Ammon's horn (tissue), 1 donor: ENCODE data around the gene PPP1R13B.
A peak's percentile ranks its signal among the peaks of the same experiment; 100 is the strongest.
"Not testable (repeated sequence)": the region's sequence is repeated elsewhere in the genome, so short reads cannot be mapped to it uniquely, and the experiment has no call there.

Source experiments
- DNase-seq: peaks from one replicate; pipeline ENCODE4 v3.0.0-alpha.2; 2016; ENCODE audit warnings: low spot score

Gene PPP1R13B, protein sequence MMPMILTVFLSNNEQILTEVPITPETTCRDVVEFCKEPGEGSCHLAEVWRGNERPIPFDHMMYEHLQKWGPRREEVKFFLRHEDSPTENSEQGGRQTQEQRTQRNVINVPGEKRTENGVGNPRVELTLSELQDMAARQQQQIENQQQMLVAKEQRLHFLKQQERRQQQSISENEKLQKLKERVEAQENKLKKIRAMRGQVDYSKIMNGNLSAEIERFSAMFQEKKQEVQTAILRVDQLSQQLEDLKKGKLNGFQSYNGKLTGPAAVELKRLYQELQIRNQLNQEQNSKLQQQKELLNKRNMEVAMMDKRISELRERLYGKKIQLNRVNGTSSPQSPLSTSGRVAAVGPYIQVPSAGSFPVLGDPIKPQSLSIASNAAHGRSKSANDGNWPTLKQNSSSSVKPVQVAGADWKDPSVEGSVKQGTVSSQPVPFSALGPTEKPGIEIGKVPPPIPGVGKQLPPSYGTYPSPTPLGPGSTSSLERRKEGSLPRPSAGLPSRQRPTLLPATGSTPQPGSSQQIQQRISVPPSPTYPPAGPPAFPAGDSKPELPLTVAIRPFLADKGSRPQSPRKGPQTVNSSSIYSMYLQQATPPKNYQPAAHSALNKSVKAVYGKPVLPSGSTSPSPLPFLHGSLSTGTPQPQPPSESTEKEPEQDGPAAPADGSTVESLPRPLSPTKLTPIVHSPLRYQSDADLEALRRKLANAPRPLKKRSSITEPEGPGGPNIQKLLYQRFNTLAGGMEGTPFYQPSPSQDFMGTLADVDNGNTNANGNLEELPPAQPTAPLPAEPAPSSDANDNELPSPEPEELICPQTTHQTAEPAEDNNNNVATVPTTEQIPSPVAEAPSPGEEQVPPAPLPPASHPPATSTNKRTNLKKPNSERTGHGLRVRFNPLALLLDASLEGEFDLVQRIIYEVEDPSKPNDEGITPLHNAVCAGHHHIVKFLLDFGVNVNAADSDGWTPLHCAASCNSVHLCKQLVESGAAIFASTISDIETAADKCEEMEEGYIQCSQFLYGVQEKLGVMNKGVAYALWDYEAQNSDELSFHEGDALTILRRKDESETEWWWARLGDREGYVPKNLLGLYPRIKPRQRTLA

DNA sequence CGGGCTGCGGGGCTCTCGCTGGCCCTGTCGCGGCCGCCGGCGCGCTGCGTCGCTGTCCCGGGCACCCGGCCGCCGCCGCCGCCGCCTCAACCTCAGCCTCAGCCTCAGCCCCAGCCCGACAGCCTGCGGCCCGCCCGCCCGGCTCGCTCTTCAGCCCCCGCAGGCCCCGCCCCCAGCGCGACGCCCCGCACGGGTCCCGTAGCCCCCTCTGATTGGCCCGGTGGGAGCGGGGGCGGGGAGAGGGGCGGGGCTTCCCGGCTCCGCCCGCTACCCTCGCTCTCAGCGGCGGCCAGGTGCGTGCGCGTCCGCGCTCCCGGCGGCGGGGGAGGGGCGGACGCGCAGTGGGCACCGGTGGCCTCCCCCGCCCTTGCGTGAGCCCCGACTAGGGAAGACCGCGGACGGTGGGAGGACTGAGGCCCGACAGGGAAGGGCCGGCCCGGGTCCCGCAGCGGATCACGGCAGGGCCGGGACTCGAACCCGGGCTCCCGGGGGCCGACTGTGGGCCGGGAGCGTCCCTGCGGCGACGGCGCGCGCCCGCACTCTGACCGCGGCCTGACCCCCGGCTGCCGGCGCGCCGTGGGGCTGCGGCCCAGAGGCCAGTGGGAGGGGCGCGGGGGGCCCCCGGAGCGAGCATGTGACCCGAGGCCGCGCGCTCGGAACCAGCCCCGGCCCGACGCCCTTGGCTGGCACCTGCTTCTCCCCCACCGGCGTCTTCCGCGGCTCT is at the start of gene PPP1R13B:
Gene PPP1R13B (minus strand): TSS at position 125 of the 724 bp plus-strand sequence. CDS start 268 bp downstream, outside the sequence.
- peak; percentile 94 for DNase-seq

DNA sequence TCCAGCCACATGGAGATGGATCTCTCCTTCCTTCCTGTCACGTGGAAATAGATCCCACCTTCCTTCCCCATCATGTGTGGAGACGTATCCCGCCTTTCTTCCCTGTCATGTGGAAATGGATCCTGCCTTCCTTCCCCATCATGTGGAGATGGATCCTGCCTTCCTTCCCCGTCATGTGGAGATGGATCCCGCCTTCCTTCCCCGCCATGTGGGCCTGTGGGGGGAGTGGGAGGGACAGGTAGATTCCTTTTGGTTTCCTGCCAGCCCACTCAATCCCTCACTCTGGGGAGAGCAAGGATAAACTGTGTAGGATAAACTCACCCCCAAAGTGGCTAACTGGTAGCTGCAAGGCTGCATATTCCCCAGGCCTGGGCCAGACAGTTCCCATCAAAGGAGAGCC is 49.2 kb upstream of the PPP1R13B start:
- DNase-seq = no peak

DNA sequence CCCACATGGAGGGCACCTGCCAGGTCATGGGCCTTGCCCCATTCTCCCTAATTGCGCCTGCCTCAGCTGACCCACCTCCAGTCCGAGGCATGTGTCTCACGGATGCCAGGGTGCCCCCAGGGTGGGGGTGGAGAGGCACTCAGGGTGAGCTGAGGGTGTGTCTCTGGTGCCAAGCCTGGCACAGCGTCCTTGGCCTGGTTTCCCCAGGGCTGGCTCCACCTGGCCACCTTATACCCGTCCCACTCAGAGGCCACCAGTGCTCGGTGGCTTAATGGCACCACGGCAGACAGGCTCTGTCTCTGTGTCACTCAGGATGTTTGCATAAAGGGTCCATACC is 47.3 kb upstream of the PPP1R13B start:
- no peak for DNase-seq

DNA sequence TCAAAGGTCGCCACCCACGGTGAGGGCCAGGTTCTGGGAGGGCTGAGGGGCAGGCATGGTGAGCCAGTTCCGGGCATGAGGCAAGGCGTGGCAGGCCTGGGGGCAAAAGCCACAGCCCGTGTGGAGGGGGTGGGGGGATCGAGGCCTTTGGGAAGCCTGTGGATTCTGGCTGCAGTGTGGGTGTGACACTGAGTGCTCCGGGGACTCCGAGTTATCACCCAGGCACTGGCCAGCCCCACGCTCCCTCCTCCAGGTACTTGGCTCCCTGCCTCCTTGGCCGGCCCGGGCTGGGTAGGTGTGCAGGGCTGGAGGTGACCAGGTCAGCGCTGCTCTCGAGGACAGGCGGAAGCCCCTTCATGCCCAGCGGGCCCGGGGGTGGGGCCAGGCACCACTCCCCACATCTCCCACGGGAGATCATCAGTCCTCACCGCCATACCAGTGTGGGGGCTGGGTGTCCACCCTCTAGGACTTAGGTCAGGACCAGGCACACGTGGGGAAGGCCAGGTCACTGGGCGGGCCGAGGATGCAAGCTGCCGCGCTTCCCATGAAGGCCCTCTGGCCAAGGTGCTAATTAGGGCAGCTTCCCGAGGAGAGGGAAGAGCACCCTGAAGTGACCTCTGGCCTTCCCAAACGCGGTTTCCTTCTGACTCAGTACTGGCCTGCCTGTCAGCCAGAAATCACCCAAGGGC is 46.8 kb upstream of the PPP1R13B start:
- no peak for DNase-seq

DNA sequence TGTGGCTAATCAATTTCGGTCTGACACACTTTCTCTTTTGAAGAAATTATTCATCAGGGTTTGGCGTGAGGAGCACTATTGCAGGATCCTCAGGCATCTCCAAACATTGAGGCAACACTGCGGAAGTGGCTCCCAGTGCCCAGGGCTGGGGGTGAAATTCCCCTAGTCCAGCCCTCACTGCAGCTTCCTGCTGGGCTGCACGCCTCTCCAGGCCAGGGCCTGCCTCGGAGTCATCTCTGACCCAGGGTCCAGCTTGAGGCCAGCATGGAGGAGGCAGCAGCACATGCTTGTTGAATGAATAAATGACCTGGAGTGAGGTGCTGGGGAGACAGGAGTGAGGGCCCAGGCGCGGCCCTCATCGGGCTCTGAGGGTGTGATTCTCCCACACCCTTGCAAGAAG is 44.9 kb upstream of the PPP1R13B start:
- no peak for DNase-seq

DNA sequence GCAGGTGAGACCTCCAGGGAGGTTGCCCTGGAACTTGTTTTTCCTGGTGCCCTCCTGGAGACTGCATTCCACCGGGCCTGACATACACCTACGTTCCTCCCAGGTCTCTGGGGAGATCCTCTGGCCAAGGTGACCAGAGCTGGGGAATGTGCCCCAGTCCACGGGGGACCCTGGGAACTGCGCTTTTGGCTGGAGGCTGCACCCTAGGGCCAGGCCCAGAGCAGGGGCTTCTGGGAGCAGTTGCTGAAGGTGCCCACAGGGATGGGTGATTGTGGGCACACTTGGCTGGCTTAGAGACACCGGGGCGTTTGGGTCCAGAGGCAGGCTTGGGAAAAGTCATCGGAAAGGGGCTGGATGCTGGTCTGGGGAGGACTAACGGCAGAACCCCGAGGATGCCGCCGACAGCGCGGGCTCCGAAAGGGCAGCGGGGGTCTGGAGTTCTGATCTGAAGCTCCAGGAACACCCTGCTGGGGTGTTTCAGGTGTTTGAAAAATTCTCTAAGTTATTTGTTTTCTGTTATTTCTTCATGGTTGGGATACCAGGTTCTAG is 44.4 kb upstream of the PPP1R13B start:
- no peak for DNase-seq

DNA sequence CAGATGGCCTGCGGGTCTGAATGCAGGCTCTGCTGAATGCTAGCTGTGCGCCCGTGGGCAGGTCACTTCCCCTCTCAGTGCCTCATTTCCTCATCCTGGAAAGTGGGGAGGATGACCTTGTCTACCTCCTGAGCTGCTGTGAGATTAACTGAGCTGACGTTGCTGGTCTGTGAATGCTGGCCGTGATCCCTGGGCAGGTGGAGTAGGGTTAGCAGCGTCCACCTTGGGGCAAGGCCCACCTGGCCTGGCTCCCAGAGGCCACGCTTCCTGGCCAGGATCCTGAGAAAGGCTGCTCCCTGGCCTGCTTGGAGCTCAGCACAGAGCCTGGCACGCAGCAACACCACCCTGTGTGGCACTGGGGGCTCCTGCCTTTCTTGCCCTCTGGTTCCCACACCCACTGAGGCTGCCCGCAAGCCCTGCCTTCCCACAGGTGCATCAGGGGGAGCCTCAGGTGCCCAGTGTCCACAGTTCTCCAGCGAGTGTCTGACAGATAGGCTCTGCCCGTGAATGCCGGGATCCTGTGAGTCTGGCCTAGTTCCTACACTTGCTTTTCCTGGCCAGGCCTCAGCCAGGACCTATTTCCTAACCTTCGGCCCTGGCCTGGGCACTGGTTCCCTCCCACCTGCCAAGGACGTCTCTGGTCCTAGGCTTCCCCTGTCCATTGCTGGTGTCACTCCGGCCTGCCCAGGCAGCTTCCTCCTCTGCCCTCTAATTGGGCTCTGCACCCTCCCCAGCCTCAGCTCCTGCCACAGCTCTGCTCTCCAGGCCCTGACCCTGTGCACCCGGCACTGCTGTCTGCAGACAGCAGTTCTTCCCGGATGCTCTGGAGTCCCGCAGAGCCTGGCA is 43.7 kb upstream of the PPP1R13B start:
- DNase-seq = no peak

DNA sequence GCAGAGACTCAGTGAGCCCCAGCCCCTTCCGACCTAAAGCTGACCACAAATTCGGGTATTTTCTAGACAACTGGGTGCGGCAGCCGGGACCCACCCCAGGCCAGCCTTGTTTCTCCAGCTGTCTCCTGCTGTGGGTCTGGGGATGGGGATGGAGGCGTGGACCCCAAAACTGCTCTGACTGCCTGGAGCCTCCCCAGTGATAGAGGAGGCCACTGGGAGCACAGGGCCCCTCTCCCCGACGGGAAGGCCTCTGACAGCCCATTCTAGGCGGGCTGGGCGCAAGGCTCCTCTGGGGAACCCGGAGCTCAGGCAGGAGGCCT is 42.6 kb upstream of the PPP1R13B start:
- DNase-seq = no peak

DNA sequence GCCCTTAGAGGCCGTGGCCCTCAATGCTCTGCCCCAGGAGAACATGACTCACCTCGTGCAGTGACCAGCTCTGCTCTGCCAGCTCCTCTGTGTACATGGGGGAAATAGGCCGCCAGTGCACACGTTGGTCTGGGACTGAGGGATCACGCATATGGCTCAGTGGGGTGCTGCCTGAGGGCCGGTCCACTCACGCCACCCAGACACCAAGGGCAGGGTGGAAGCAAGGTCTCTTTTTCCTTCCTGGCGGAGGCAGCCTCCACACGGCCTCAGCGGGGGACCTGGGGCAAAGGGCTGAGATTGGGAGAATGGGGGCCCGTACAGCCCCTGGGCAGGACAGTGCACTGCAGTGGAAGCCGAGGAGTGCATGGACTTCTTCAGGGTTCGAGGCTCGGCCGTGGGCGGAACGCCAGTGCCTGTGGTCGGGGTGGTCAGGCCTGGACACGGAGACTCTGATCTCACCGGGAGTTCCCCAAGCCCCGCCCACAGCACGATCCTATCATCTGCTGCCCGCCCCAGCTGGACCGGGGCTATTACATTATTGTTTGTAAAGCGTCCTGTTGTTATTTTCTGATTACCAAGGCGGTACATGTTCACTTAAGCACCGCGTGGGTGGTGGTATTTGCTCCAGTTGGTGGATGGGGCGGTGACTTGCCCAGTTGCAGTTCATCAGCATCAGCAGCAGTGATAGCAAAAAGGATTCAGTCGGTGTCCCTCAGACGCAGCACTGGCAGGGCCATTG is 42.1 kb upstream of the PPP1R13B start:
- no peak for DNase-seq

DNA sequence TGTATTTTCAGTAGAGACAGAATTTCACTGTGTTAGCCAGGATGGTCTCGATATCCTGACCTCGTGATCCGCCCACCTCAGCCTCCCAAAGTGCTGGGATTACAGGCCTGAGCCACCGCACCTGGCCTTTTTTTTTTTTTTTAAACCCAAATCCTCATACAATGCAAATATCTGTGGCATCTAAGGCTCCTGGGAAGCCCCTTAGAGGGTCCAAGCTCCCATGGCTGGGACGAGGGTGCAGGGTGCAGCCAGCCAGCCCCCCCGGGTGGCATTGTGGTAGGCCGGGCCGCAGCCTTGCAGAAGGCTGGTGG is 41.6 kb upstream of the PPP1R13B start:
- not testable (repeated sequence) for DNase-seq

DNA sequence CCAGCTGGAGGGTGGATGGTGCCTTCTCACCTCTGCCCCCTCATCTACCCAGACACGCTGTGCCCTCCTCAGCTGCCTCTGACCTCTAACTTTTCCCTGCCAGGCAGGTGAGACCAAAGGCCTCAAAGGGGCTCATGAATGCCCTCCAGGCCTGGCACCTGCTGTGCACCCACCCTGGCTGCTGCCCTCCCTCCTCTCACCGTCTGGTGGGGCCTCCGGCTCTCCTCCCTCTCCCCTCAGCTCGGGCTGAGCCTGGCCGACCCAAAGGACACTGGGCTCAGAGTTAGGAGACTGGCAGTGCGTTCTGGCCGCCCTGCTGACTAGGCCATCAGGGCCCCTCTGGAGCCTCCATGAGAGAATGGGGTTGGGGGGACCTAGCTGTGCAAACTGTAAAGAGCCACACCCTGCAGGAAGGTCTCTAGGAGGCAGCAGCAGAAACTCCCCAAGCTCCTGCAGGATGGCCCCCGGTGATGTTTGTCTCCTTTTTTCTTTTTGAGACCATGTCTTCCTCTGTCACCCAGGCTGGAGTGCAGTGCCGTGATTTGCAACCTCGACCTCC is 40.3 kb upstream of the PPP1R13B start:
- DNase-seq = no peak

DNA sequence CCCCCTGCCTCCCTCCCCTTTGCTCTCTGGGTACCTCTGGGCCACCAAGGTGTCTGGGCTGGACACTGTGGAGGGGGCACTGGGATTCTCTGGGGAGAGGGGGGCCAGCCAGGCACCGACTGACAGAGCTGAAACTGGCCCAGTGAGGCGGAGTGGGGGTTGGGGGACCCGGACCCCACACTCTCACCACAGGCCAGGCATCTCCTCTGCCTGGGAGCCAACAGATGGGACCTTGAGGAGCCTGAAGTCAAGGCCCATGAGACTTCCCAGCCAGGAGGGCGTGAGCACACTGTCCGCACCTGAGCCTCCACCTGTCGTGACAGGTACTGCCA is 39.8 kb upstream of the PPP1R13B start:
- no peak for DNase-seq

DNA sequence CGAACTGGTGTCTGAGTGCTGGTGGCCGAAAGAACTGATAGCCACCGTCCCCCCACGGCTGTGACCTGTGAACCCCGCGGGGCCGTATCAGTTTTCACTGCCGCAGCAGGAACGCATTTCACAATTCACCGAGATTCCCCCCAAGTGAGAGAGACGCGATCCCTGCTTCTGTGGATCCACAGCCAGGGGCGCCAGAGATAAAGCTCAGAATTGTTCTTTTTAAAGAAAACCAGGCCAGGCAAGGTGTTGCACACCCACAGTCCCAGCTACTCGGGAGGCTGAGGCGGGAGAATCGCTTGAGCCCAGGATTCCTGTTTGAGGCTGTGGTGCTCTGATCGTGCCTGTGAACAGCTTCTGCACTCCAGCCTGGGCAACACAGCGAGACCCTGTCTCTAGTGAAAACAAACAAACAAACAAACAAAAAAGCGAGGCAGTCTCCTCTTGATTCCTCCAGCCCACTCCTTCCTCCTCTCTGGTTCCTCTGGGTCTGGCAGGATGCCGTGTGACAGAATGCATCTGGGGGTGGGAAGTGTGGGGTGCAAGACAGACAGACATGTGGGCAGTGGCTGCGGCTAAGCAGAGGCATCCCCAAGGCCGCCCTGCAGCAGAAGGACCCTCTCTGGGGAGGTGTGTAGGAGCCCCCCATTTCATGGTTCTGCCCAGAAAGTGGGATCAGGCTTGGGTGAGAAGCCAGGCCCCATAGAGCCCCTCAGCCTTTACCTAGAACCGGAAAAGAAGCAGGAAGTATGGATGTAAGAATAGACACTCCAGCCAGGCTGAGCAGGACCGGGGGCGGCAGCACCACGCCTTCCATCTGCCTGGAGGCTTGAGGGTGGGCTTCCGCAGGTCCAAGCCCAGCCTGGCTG is 39.2 kb upstream of the PPP1R13B start:
- DNase-seq = no peak

DNA sequence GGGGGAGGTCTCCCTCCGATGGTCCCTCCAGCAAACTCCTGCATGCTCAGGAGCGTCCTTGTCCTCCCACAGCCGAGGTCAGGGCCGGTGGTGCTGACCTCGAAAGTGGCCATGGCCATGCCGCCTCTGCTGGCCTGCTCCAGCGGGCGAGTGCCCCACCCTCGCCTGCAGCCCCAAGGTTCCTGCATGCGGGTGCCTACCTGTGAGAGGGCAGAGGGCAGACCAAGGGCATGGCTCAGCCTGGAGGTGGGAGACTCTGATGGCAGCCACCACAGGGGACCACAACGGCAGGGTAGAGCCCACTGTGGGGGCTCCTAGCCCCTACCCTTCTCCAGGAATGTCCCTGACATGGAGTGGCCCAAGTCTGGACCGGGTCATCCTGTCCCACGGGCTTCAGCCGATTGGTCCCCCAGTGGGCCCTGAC is 38.1 kb upstream of the PPP1R13B start:
- no peak for DNase-seq

DNA sequence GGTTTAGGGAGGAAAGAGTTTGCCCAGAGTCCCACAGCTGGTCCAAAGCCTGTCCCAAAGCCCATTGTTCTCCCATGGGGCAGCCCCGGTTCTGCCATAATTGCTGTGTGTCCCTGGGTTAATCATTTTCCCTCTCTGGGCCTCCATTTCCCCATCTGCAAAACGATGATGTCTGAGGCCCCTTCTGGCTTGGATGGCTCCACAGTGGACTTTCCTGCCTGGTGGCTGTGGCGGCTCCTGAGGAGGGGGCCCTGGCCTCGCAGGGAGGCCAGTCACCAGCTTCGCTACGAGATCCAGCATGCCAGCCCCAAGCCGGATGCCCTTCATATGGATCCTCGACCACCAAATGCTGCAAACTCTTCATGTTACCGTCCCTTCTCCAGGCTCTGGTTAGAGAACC is 37.5 kb upstream of the PPP1R13B start:
- no peak for DNase-seq

DNA sequence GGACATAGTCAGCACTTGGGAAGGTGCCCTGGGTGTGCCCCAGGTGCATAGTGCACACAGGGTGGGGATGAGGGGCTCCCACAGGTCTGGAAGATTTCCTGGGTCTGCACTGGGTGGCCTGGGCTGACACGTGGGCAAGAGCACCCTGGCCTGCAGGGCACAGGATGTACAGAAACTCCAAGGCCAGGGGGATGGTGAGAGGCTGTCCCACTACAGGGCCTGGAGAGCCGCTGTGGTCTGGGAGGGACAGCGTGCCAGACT is 35.8 kb upstream of the PPP1R13B start:
- DNase-seq = no peak

DNA sequence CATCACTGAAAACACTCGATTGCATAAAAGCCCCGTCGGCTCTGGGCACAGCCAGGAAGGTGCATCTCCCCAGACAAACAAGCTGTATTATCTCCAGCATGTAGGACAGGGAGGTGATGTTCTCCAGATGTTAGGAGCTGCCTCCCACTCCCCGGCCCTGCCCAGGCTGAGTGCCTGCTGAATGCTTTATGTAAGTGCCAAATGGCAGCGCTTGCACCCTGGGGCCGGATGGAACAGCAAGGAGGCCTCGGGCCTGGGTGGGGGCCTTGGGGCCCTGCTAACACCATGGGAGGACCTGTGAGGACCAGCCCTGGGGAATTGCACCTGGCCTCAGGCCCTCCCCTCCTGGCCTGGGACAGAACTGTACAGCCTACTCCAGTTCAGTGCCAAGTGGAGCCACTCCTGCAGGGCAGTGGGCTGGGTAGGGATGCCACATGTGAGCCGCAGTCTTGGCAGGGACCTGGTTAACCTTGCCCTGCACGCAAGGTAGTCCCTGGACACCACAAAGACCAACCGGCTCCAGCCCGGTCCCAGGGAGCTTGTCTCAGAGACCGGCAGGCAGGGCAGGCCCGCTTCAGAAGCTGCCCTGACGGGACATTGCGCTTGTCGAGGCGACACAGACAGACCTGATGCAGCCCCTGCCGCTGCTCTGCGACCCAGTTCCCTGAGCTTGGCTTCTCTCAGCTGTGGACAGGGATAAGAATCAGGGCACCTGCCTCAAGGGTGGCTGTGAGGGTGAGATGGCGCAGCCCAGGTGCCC is 35.3 kb upstream of the PPP1R13B start:
- DNase-seq = no peak
